HepG2 (cell line): ENCODE results near the gene NREP. TPM values are rescaled to one million over a fixed set of nuclear protein-coding genes. Genes with fewer than 3 reads are reported as not detected.

Experiments
- BHLHE40 ChIP-seq: IDR thresholded peaks from 2 replicates; pipeline ENCODE4 v1.6.1; 2011; ENCODE audit warnings: low read length, improper control_type of control experiment
- ETV5 ChIP-seq: IDR thresholded peaks from 2 replicates; pipeline ENCODE4 v1.6.1; 2018; ENCODE audit warnings: missing biosample characterization, missing genetic modification reagents, inconsistent platforms, borderline replicate concordance
- KDM6A ChIP-seq: IDR thresholded peaks from 2 replicates; pipeline ENCODE4 v1.6.1; 2016; ENCODE audit warnings: low read depth
- MEIS2 ChIP-seq: sonication (generic); formaldehyde crosslinking; IDR thresholded peaks from 2 replicates; pipeline ENCODE4 v1.9.0; 2021; ENCODE audit warnings: mild to moderate bottlenecking, missing genetic modification reagents
- PREB ChIP-seq: sonication (generic); formaldehyde crosslinking; IDR thresholded peaks from 2 replicates; pipeline ENCODE4 v1.4.0; 2020; ENCODE audit warnings: missing genetic modification reagents
- RBAK ChIP-seq: sonication (generic); formaldehyde crosslinking; IDR thresholded peaks from 2 replicates; pipeline ENCODE4 v1.5.1; 2020; ENCODE audit warnings: mild to moderate bottlenecking, missing genetic modification reagents
- SMAD1 ChIP-seq: sonication (generic); formaldehyde crosslinking; IDR thresholded peaks from 2 replicates; pipeline ENCODE4 v1.4.0; 2020; ENCODE audit warnings: missing genetic modification reagents, low read depth, mild to moderate bottlenecking, borderline replicate concordance
- SMAD9 ChIP-seq: sonication (generic); formaldehyde crosslinking; IDR thresholded peaks from 2 replicates; pipeline ENCODE4 v1.5.1; 2020; ENCODE audit warnings: mild to moderate bottlenecking, missing genetic modification reagents
- SSRP1 ChIP-seq: IDR thresholded peaks from 2 replicates; pipeline ENCODE4 v1.6.1; 2016; ENCODE audit warnings: control low read depth
- THAP9 ChIP-seq: sonication (generic); formaldehyde crosslinking; IDR thresholded peaks from 2 replicates; pipeline ENCODE4; 2020; ENCODE audit warnings: missing genetic modification reagents, mild to moderate bottlenecking, borderline replicate concordance
- ZBTB21 ChIP-seq: sonication (generic); formaldehyde crosslinking; IDR thresholded peaks from 2 replicates; pipeline ENCODE4 v1.4.0; 2020; ENCODE audit warnings: missing genetic modification reagents
- ZBTB25 ChIP-seq: IDR thresholded peaks from 2 replicates; pipeline ENCODE4 v1.6.1; 2018; ENCODE audit warnings: missing genetic modification reagents
- ZNF704 ChIP-seq: sonication (generic); formaldehyde crosslinking; IDR thresholded peaks from 2 replicates; pipeline ENCODE4 v1.8.1; 2023; ENCODE audit warnings: mild to moderate bottlenecking, inconsistent platforms, moderate library complexity, missing genetic modification reagents, borderline replicate concordance
- ZNF768 ChIP-seq: sonication (generic); formaldehyde crosslinking; IDR thresholded peaks from 2 replicates; pipeline ENCODE4 v1.4.0; 2020; ENCODE audit warnings: missing genetic modification reagents
- polyA plus RNA-seq, 8 experiments: library from polyadenylated mRNA; depleted of rRNA in 3 of 8; stranded (reverse) in 7 of 8; unstranded in 1 of 8; fragments of >200 nt; fragmentation: Illumina TruSeq in 4 of 8; extraction: Trizol in 4 of 8; gene quantifications; 2 replicates each; pipeline versions ENCODE4 v1.2.1 to v1.2.3, GENCODE V29; 2011 to 2016; ENCODE audit warnings: low read depth in 4 of 8, missing spikeins in 1 of 8, mixed read lengths in 1 of 8; ENCODE audit not compliant: insufficient read depth in 1 of 8
- total RNA-seq, 5 experiments: library from RNA; depleted of rRNA; stranded (reverse); fragments of >200 nt; fragmentation: Illumina TruSeq; extraction: Trizol; gene quantifications; 2 replicates each; pipeline ENCODE4 v1.2.3, GENCODE V29; 2016; ENCODE audit warnings: low read depth in 1 of 5
- TF ChIP-seq, protein P1 (sequence below): sonication (generic); formaldehyde crosslinking; IDR thresholded peaks from 2 replicates; pipeline ENCODE4 v1.4.0; 2020; ENCODE audit warnings: missing genetic modification reagents
- TF ChIP-seq, protein P2 (sequence below): sonication (generic); formaldehyde crosslinking; IDR thresholded peaks from 2 replicates; pipeline ENCODE4 v1.5.0; 2020; ENCODE audit warnings: mild to moderate bottlenecking, missing genetic modification reagents, borderline replicate concordance

The NREP gene
- total and polyA plus RNA-seq, 2 of the 13 experiments (the other 11 are each of a cell fraction or from before 2014, with no cell fraction given): 40.5 to 102 TPM

DNA sequence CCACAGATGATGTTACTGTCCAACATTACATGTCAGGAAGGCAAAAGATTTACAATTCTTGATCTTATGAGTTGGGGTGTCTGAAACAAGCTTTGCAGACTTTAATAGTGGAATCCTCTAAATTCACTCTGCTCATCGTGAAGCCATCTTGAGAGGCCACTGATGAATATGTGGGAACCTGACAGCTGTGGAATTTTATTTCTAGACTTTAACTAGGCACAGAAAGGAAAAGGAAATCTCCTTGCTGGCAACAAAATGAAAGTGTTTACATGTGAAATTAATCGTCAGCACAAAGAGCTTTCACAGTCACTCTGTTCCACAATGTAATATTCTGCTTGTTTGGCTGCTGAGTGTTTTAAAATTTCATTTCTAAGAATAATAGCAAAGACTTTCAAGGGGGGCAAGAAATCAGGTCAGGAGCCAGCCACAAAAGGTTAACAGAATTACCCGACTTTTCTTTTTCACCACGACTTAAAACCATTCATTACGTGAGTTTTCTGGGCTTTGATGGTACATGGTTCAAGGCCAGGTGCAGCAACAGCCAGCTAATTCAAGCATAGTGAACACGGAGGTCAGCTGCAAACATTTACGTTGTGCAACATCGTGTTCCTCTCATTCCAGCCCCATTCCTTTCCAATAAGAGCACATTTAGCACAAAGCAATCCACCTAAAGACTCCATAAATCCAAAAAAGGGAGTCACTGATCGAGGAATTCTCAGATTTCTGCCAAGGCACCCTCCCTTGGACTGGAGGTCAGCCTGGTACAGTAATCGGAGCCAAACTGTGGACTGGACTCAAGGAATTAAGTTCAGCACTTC is 14.6 kb downstream of the NREP start (continued):
- TF ChIP-seq THAP9 (CRISPR knock-in tag): no peak
- peak; percentile 63; the same call in 1 of the 2 replicates for TF ChIP-seq ETV5
- TF ChIP-seq MEIS2 (CRISPR knock-in tag): peak; percentile 69
- no peak for TF ChIP-seq SMAD9 (CRISPR knock-in tag)
- TF ChIP-seq, protein P1, sequence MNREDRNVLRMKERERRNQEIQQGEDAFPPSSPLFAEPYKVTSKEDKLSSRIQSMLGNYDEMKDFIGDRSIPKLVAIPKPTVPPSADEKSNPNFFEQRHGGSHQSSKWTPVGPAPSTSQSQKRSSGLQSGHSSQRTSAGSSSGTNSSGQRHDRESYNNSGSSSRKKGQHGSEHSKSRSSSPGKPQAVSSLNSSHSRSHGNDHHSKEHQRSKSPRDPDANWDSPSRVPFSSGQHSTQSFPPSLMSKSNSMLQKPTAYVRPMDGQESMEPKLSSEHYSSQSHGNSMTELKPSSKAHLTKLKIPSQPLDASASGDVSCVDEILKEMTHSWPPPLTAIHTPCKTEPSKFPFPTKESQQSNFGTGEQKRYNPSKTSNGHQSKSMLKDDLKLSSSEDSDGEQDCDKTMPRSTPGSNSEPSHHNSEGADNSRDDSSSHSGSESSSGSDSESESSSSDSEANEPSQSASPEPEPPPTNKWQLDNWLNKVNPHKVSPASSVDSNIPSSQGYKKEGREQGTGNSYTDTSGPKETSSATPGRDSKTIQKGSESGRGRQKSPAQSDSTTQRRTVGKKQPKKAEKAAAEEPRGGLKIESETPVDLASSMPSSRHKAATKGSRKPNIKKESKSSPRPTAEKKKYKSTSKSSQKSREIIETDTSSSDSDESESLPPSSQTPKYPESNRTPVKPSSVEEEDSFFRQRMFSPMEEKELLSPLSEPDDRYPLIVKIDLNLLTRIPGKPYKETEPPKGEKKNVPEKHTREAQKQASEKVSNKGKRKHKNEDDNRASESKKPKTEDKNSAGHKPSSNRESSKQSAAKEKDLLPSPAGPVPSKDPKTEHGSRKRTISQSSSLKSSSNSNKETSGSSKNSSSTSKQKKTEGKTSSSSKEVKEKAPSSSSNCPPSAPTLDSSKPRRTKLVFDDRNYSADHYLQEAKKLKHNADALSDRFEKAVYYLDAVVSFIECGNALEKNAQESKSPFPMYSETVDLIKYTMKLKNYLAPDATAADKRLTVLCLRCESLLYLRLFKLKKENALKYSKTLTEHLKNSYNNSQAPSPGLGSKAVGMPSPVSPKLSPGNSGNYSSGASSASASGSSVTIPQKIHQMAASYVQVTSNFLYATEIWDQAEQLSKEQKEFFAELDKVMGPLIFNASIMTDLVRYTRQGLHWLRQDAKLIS (CRISPR knock-in tag): no peak
- peak; percentile 89; the same call in 1 of the 2 replicates for TF ChIP-seq SSRP1 (CRISPR knock-in tag)
- no peak for TF ChIP-seq PREB (CRISPR knock-in tag)
- TF ChIP-seq ZNF704 (CRISPR knock-in tag): no peak
- peak; percentile 88 for TF ChIP-seq RBAK (CRISPR knock-in tag)
- 0 out of 2 replicates have a peak, but pooled peaks have one; percentile 17 for TF ChIP-seq ZBTB21 (CRISPR knock-in tag)
- TF ChIP-seq, protein P2, sequence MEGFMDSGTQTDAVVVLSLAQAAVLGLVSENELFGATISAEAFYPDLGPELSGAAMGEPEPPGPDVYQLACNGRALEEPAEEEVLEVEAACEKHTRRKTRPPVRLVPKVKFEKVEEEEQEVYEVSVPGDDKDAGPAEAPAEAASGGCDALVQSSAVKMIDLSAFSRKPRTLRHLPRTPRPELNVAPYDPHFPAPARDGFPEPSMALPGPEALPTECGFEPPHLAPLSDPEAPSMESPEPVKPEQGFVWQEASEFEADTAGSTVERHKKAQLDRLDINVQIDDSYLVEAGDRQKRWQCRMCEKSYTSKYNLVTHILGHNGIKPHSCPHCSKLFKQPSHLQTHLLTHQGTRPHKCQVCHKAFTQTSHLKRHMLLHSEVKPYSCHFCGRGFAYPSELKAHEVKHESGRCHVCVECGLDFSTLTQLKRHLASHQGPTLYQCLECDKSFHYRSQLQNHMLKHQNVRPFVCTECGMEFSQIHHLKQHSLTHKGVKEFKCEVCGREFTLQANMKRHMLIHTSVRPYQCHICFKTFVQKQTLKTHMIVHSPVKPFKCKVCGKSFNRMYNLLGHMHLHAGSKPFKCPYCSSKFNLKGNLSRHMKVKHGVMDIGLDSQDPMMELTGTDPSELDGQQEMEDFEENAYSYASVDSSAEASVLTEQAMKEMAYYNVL: peak; percentile 97
- 0 out of 2 replicates have a peak, but pooled peaks have one; percentile 54 for TF ChIP-seq ZBTB25 (CRISPR knock-in tag)
- 0 out of 2 replicates have a peak, but pooled peaks have one; percentile 47 for TF ChIP-seq BHLHE40
- TF ChIP-seq SMAD1 (CRISPR knock-in tag): no peak
- peak; percentile 90 for TF ChIP-seq KDM6A
- no peak for TF ChIP-seq ZNF768
